GM12875 (cell line): ENCODE data around the gene SLC39A11.

Experiments
- H3K4me3 ChIP-seq: one replicate; pipeline ENCODE4 v1.5.1; 2011; ENCODE audit warnings: low read depth, low read length, control low read depth
- CTCF ChIP-seq: IDR thresholded peaks from 2 replicates; pipeline ENCODE4 v1.5.1; 2011; ENCODE audit warnings: low read depth, mild to moderate bottlenecking, control low read depth, inconsistent platforms, low read length, moderate library complexity, borderline replicate concordance; ENCODE audit not compliant: insufficient read depth

Gene SLC39A11

GRCh38 chr17:72822358-72823023, 270.0 kb downstream of the SLC39A11 start:
- H3K4me3 ChIP-seq: no peak overlapping the region
- TF ChIP-seq CTCF: no peak

GRCh38 chr17:72816406-72816805, 276.1 kb downstream of the SLC39A11 start:
- H3K4me3 ChIP-seq: no peak overlapping the region
- TF ChIP-seq CTCF: no peak

GRCh38 chr17:72813481-72813880, 279.0 kb downstream of the SLC39A11 start:
- no peak for TF ChIP-seq CTCF

GRCh38 chr17:72812823-72813222, 279.7 kb downstream of the SLC39A11 start:
- no peak for TF ChIP-seq CTCF
- H3K4me3 ChIP-seq: no peak overlapping the region

More at GRCh38 chr17:72813481-72813880, 279.0 kb downstream of the SLC39A11 start:
- no peak overlapping the region for H3K4me3 ChIP-seq

- TF ChIP-seq CTCF: no peak
- H3K4me3 ChIP-seq: no peak overlapping the region
Observed at GRCh38 chr17:72811976-72812687, 280.4 kb downstream of the SLC39A11 start.

GRCh38 chr17:72810991-72811508, 281.4 kb downstream of the SLC39A11 start:
- no peak overlapping the region for H3K4me3 ChIP-seq
- no peak for TF ChIP-seq CTCF

GRCh38 chr17:72806011-72806410, 286.5 kb downstream of the SLC39A11 start:
- no peak overlapping the region for H3K4me3 ChIP-seq
- no peak for TF ChIP-seq CTCF
